Left lung (tissue), 10 donors: ENCODE measurements around the gene GATA2. TPM values are rescaled to one million over a fixed set of nuclear protein-coding genes. Genes with fewer than 3 reads are reported as not detected.

Source experiments
- ATAC-seq: fragments of 200-7000 bp; cut with Tn5 transposase; one replicate; pipeline ENCODE4 v1.9.1; 2020; ENCODE audit warnings: moderate library complexity
- DNase-seq, 4 donors: peaks; one replicate each; pipeline ENCODE4 v3.0.0-alpha.2; 2013 to 2020
- H3K27ac ChIP-seq, 2 donors: fragments of 200-600 bp; sonication (generic) in 1 of 2; one replicate each; pipeline versions ENCODE4 v1.5.0 to v1.8.0; 2020 to 2021
- H3K27me3 ChIP-seq, 2 donors: fragments of 200-600 bp; sonication (generic) in 1 of 2; one replicate each; pipeline versions ENCODE4 v1.5.0 to v1.8.0; 2020 to 2021
- H3K36me3 ChIP-seq, 2 donors: fragments of 200-600 bp; sonication (generic) in 1 of 2; one replicate each; pipeline versions ENCODE4 v1.5.0 to v1.8.0; 2020 to 2021
- H3K4me1 ChIP-seq, 2 donors: fragments of 200-600 bp; one replicate each; pipeline ENCODE4 v1.8.0; 2021
- H3K4me3 ChIP-seq, 2 donors: fragments of 200-600 bp; sonication (generic) in 1 of 2; one replicate each; pipeline versions ENCODE4 v1.5.0 to v1.8.0; 2020 to 2021; ENCODE audit warnings: mild to moderate bottlenecking in 1 of 2
- H3K9me3 ChIP-seq, 2 donors: fragments of 200-600 bp; sonication (generic) in 1 of 2; one replicate each; pipeline versions ENCODE4 v1.5.0 to v1.8.0; 2020 to 2021
- CTCF ChIP-seq, 2 donors: fragments of 200-600 bp; sonication (generic) in 1 of 2; IDR thresholded peaks; one replicate each; pipeline versions ENCODE4 v1.5.0 to v1.8.0; 2021; ENCODE audit warnings: antibody characterized with exemption in 2 of 2
- intact Hi-C, 2 donors: fragments of 100-400 bp; cut with DNase I; formaldehyde crosslinking; loops; one replicate each; pipeline versions ENCODE4 v1.11.2 to v1.14.2; 2022
- polyA plus RNA-seq, 6 donors: library from polyadenylated mRNA; unstranded; fragments of 120-200 nt; gene quantifications; one replicate each; pipeline ENCODE4 v1.2.1, GENCODE V29; 2013; ENCODE audit not compliant: insufficient read length in 6 of 6
- total RNA-seq, 2 donors: library from RNA; stranded (reverse); fragmentation: NEBNext Ultra II Directional; extraction: Animal tissue kit (Norgen Biotek cat#: 25700); gene quantifications; one replicate each; pipeline ENCODE4 v1.2.1, GENCODE V29; 2021
- donor health status: DM: no; HTN: yes; CAD: no.
- donor health status: DM: no; HTN: no; CAD: no.

Gene GATA2
- total and polyA plus RNA-seq, 8 donors = 9.2 to 43.0 (median 15.1) TPM

GRCh38 chr3:128430731-128431130 lies 62.3 kb downstream of the GATA2 start:
- Histone ChIP-seq H3K9me3 (no peaks in the 10 kb centered on the region), H3K4me3 (no peak overlapping the region), H3K27me3 (peaks cover 22 to 90% of the 10 kb centered on the region in 2 donors), H3K36me3 (no peaks in the 10 kb centered on the region), H3K27ac (no peak overlapping the region), H3K4me1 (peaks cover 5 to 21% of the 10 kb centered on the region in 2 donors)
- intact Hi-C loops = no loop called here
- TF ChIP-seq CTCF (IDR thresholded peaks at IDR 0.05) = no peak
- DNase-seq = peak in 1 of 4 donors; percentile 68
- ATAC-seq = no peak

DNA sequence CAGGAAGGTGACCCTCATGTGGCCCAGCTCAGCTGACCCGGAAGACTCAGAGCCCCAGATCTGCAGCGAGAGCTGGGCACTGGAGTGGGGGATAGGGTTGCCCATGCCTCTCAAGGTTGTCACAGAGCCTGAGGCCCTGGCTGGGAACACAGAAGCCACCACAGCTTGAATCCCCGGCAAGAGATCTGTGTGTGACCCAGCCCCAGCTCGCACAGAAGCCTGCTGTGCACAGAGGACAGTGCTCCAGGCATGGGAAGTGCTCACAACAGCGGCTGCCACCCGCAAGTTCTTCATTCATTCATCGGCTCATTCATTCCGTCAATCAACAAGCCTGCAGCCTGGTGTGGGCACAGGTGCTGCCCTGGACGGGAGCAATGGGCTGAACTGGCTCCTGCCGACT lies 62.7 kb downstream of the GATA2 start:
- intact Hi-C loops = no loop called here
- Histone ChIP-seq H3K36me3 (no peaks in the 10 kb centered on the region), H3K27me3 (peaks cover 22 to 89% of the 10 kb centered on the region in 2 donors), H3K4me3 (no peak overlapping the region), H3K4me1 (peaks cover 5 to 21% of the 10 kb centered on the region in 2 donors), H3K9me3 (no peaks in the 10 kb centered on the region), H3K27ac (no peak overlapping the region)
- DNase-seq (peak in 1 of 4 donors; percentile 52), ATAC-seq (no peak)
- TF ChIP-seq CTCF (IDR thresholded peaks at IDR 0.05) = no peak

- no peak for ATAC-seq
- peak in 1 of 4 donors; percentile 63 for DNase-seq
- no peak overlapping the region for H3K4me3 ChIP-seq
- intact Hi-C loops = loop anchor here in 1 of 2 donors (5.0 kb wide), 1 partner anchor 68 kb away; no protein-coding TSS in a partner anchor
- H3K27ac ChIP-seq = no peak overlapping the region
- H3K4me1 ChIP-seq = peaks cover 5 to 21% of the 10 kb centered on the region in 2 donors
- TF ChIP-seq CTCF (IDR thresholded peaks at IDR 0.05) = no peak
- no peaks in the 10 kb centered on the region for H3K36me3 ChIP-seq
- no peaks in the 10 kb centered on the region for H3K9me3 ChIP-seq
- peaks cover 22 to 83% of the 10 kb centered on the region in 2 donors for H3K27me3 ChIP-seq
Measured at GRCh38 chr3:128429751-128430150, 63.2 kb downstream of the GATA2 start.

Other genes starting within 250 kb of the GATA2 start
- not detected for gene DNAJB8, start 26.3 kb downstream of the GATA2 start, total RNA-seq
- not detected for gene DNAJB8, start 26.3 kb downstream of the GATA2 start, polyA plus RNA-seq
- 100 to 1,000 TPM; 229 to 294 TPM for gene RPN1, start 157.6 kb upstream of the GATA2 start, total RNA-seq
- gene RPN1, start 157.6 kb upstream of the GATA2 start, polyA plus RNA-seq = 100 to 1,000 TPM; 132 to 161 (median 149) TPM
- 100 to 1,000 TPM; 253 to 336 TPM for gene RAB7A, start 233.0 kb upstream of the GATA2 start, total RNA-seq
- 100 to 1,000 TPM; 162 to 202 (median 191) TPM for gene RAB7A, start 233.0 kb upstream of the GATA2 start, polyA plus RNA-seq